ENCODE results near the gene PPP1R10. TPM values are rescaled to one million over a fixed set of nuclear protein-coding genes. Genes with fewer than 3 reads are reported as not detected.

The PPP1R10 gene
- total RNA-seq, 2 donors from 2014 or later, result 36.1 to 48.1 TPM

DNA sequence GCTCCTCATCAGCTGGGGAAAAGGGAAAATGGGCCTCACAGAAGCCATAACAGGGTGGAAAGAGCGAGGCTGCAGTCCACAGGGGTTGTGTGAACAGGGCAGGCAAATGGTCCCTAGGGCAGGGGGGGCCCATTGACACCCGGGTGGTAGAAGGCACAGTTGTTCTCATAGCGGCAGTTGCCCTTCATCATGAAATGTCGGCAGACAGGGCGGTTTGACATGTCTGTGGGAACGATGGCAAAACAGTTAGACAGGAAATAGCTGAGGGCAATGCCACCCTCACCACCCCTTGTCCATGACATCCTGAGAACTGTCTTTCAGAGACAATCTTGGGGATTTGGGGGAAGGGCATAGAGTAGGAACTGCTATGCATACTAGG, 15.6 kb downstream of the PPP1R10 start:
- 70 to 78% methylated on average over 6 of the region's 6 CpGs for WGBS, 2 donors

DNA sequence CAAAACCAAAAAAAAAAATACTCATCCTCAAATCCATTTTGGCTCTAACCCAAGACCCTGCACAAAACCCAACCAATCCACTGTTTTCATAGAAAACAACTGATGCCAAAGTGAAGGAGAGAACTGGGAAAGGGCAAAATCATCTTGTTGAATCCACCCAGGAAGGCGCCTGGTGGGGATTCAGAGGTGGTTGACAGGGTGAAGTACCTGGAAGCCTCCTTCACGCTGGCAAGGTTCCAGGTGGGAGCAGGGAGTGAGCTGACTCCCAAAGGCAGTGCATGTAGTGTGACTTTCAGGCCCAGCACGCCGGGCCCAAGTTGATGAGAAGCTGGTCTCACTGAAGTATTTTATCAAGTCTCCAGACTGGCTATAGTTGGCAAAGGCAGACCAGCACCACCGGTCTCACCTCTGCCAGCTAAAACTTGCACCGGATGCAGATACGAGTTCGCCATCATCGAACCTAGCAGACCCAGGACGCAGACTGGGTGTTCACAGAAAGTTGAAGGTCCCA, 16.5 kb downstream of the PPP1R10 start:
- Histone ChIP-seq H3K9me3 (no peaks in the 10 kb centered on the region), H3K36me3 (replicated peaks in 1 of 2; ENCODE audit: insufficient read depth in 1 of 2, low read depth in 2 of 2) (peaks cover 39 to 43% of the 10 kb centered on the region in 2 donors), H3K27ac (no peak overlapping the region), H3K4me3 (no peak overlapping the region), H3K27me3 (no peaks in the 10 kb centered on the region), H3K4me1 (no peaks in the 10 kb centered on the region)
- TF ChIP-seq, protein P1, sequence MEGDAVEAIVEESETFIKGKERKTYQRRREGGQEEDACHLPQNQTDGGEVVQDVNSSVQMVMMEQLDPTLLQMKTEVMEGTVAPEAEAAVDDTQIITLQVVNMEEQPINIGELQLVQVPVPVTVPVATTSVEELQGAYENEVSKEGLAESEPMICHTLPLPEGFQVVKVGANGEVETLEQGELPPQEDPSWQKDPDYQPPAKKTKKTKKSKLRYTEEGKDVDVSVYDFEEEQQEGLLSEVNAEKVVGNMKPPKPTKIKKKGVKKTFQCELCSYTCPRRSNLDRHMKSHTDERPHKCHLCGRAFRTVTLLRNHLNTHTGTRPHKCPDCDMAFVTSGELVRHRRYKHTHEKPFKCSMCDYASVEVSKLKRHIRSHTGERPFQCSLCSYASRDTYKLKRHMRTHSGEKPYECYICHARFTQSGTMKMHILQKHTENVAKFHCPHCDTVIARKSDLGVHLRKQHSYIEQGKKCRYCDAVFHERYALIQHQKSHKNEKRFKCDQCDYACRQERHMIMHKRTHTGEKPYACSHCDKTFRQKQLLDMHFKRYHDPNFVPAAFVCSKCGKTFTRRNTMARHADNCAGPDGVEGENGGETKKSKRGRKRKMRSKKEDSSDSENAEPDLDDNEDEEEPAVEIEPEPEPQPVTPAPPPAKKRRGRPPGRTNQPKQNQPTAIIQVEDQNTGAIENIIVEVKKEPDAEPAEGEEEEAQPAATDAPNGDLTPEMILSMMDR (IDR thresholded peaks at IDR 0.05), result no peak
- peak in 1 of 3 donors; percentile 10 for TF ChIP-seq POLR2A (IDR thresholded peaks at IDR 0.05)
- intact Hi-C loops (cut with DNase I), result no loop called here
- WGBS, 2 donors, result 74% methylated on average over 5 to 10 of the region's 10 CpGs
- no peak for ATAC-seq
- DNase-seq, result peak in 3 of 4 donors; percentile 45 to 50 (median 49)

More for the DNA sequence above, 15.6 kb downstream of the PPP1R10 start:
- intact Hi-C loops (cut with DNase I), result no loop called here
- Histone ChIP-seq H3K27me3 (no peaks in the 10 kb centered on the region), H3K4me1 (no peaks in the 10 kb centered on the region), H3K27ac (no peak overlapping the region), H3K9me3 (no peaks in the 10 kb centered on the region), H3K36me3 (replicated peaks in 1 of 2; ENCODE audit: insufficient read depth in 1 of 2, low read depth in 2 of 2) (peaks cover 45 to 51% of the 10 kb centered on the region in 2 donors), H3K4me3 (no peak overlapping the region)
- ATAC-seq (no peak), DNase-seq (no peak)
- TF ChIP-seq POLR2A (IDR thresholded peaks at IDR 0.05), result no peak
- TF ChIP-seq, protein P1 (IDR thresholded peaks at IDR 0.05), result no peak

DNA sequence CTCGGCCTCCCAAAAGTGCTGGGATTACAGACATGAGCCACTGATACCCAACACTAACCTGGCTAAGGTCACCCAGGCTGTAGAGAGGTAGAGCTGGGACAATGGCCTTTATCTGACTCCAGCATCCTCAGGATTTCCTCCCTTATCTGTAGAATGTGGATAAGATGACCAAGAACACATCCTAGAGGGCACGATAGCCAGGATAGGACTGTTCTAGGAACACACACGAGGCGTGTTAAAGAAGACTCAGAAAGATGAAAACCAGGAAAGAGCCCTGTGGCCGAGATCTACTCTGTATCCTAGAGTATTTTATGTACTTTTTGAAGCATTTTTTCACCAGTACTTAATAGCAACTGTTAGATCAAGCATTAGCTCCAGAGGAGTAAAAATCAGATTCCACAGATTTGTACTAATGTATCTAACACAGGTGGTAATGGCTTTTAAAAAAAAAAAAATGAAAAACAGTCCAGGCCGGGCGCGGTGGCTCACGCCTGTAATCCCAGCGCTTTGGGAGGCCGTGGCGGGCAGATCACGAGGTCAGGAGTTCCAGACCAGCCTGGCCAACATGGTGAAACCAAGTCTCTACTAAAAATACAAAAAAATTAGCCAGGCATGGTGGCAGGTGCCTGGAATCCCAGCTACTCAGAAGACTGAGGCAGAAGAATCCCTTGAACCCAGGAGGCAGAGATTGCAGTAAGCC, 17.3 kb downstream of the PPP1R10 start:
- no peak overlapping the region for H3K4me3 ChIP-seq
- DNase-seq (no peak), ATAC-seq (peak; percentile 4)
- H3K9me3 ChIP-seq, result no peaks in the 10 kb centered on the region
- H3K27me3 ChIP-seq, result no peaks in the 10 kb centered on the region
- H3K4me1 ChIP-seq, result no peaks in the 10 kb centered on the region
- TF ChIP-seq, protein P1 (IDR thresholded peaks at IDR 0.05), result no peak
- no peak for TF ChIP-seq POLR2A (IDR thresholded peaks at IDR 0.05)
- 70 to 76% methylated on average over 13 of the region's 13 CpGs for WGBS, 2 donors
- H3K36me3 ChIP-seq (replicated peaks in 1 of 2; ENCODE audit: insufficient read depth in 1 of 2, low read depth in 2 of 2), result peaks cover 36 to 39% of the 10 kb centered on the region in 2 donors
- intact Hi-C loops (cut with DNase I), result no loop called here
- H3K27ac ChIP-seq, result no peak overlapping the region

DNA sequence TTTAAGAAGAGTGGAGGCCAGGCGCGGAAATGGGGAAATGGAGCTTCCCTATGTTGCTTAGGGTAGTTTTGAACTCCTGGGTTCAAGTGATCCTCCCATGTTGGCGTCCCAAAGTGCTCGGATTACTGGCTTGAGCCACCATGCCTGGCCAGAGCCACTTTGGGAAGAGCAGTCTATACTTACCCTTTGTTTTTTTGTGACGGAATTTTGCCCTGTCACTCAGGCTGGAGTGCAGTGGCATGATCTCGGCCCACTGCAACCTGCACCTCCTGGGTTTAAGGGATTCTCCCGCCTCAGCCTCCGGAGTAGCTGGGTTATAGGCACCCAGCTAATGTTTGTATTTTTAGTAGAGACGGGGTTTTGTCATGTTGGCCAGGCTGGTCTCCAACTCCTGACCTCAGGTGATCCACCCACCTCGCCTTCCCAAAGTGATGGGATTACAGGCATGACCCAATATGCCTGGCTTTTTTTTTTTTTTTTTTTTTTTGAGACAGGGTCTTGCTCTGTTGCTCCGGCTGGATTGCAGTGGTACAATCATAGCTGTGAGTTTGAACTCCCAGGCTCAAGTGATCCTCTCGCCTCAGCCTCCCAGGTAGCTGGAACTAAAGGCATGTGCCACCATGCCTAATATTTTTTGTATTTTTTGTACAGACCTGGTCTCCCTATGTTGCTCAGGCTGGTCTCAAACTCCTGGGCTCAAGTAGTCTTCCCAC, 18.0 kb downstream of the PPP1R10 start:
- ATAC-seq (peak; percentile 16), DNase-seq (no peak)
- Histone ChIP-seq H3K4me1 (no peaks in the 10 kb centered on the region), H3K4me3 (no peak overlapping the region), H3K27ac (no peak overlapping the region), H3K27me3 (no peaks in the 10 kb centered on the region), H3K9me3 (no peaks in the 10 kb centered on the region), H3K36me3 (replicated peaks in 1 of 2; ENCODE audit: insufficient read depth in 1 of 2, low read depth in 2 of 2) (peaks cover 32 to 35% of the 10 kb centered on the region in 2 donors)
- intact Hi-C loops (cut with DNase I), result no loop called here
- WGBS, 2 donors, result 53 to 56% methylated on average over 12 of the region's 12 CpGs
- TF ChIP-seq, protein P1 (IDR thresholded peaks at IDR 0.05), result no peak
- no peak for TF ChIP-seq POLR2A (IDR thresholded peaks at IDR 0.05)

Measured in body of pancreas (tissue), 4 donors.